G401.6 (cell line): ENCODE results near the gene MEF2C.
"Not testable (repeated sequence)": the region's sequence is repeated elsewhere in the genome, so short reads cannot be mapped to it uniquely, and the experiment has no call there.

Source experiments
- FAIRE-seq: peaks from 2 replicates; lab custom pipeline; 2012; peaks lifted over from hg19 to GRCh38; lab: Jason Lieb, UNC

The MEF2C gene

GRCh38 chr5:88861231-88861630 lies 21.8 kb downstream of the MEF2C start:
- no peak for FAIRE-seq

GRCh38 chr5:88860501-88860900 lies 22.5 kb downstream of the MEF2C start:
- no peak for FAIRE-seq

GRCh38 chr5:88858392-88858791 lies 24.6 kb downstream of the MEF2C start:
- FAIRE-seq, result no peak

GRCh38 chr5:88856381-88856780 lies 26.6 kb downstream of the MEF2C start:
- not testable (repeated sequence) for FAIRE-seq

- FAIRE-seq, result no peak
Measured at GRCh38 chr5:88854769-88855168, 28.2 kb downstream of the MEF2C start.

- no peak for FAIRE-seq
Measured at GRCh38 chr5:88847420-88847819, 35.6 kb downstream of the MEF2C start.

- no peak for FAIRE-seq
Measured at GRCh38 chr5:88846434-88846833, 36.5 kb downstream of the MEF2C start.

- FAIRE-seq, result no peak
Measured at GRCh38 chr5:88845081-88845697, 37.8 kb downstream of the MEF2C start.

GRCh38 chr5:88842784-88843183 lies 40.2 kb downstream of the MEF2C start:
- no peak for FAIRE-seq

GRCh38 chr5:88841212-88841611 lies 41.8 kb downstream of the MEF2C start:
- FAIRE-seq, result no peak

GRCh38 chr5:88840495-88840894 lies 42.5 kb downstream of the MEF2C start:
- FAIRE-seq, result no peak

GRCh38 chr5:88839238-88839637 lies 43.7 kb downstream of the MEF2C start:
- FAIRE-seq, result no peak

- no peak for FAIRE-seq
Measured at GRCh38 chr5:88838500-88838899, 44.5 kb downstream of the MEF2C start.

- FAIRE-seq, result no peak
Measured at GRCh38 chr5:88837817-88838216, 45.2 kb downstream of the MEF2C start.

- FAIRE-seq, result no peak
Measured at GRCh38 chr5:88837222-88837621, 45.8 kb downstream of the MEF2C start.

GRCh38 chr5:88836195-88836838 lies 46.7 kb downstream of the MEF2C start:
- no peak for FAIRE-seq

GRCh38 chr5:88834499-88834898 lies 48.5 kb downstream of the MEF2C start:
- no peak for FAIRE-seq

GRCh38 chr5:88834131-88834462 lies 48.9 kb downstream of the MEF2C start:
- no peak for FAIRE-seq

- no peak for FAIRE-seq
Measured at GRCh38 chr5:88833371-88834130, 49.4 kb downstream of the MEF2C start.

- no peak for FAIRE-seq
Measured at GRCh38 chr5:88831816-88832215, 51.2 kb downstream of the MEF2C start.

GRCh38 chr5:88830567-88830966 lies 52.4 kb downstream of the MEF2C start:
- no peak for FAIRE-seq

- FAIRE-seq, result no peak
Measured at GRCh38 chr5:88829775-88830174, 53.2 kb downstream of the MEF2C start.

- no peak for FAIRE-seq
Measured at GRCh38 chr5:88829054-88829453, 53.9 kb downstream of the MEF2C start.

GRCh38 chr5:88827997-88828396 lies 55.0 kb downstream of the MEF2C start:
- no peak for FAIRE-seq
